ENCODE data around the gene MMP15. TPM values are rescaled to one million over a fixed set of nuclear protein-coding genes. Genes with fewer than 3 reads are reported as not detected.
A peak's percentile ranks its signal among the peaks of the same experiment; 100 is the strongest.
"Not testable (repeated sequence)": the region's sequence is repeated elsewhere in the genome, so short reads cannot be mapped to it uniquely, and the experiment has no call there.

Gene MMP15
- total and polyA plus RNA-seq, 2 of the 13 experiments (the other 11 are each of a cell fraction or from before 2014, with no cell fraction given): 35.2 to 44.9 TPM

GRCh38 chr16:58002416-58002800 lies 23.1 kb upstream of the MMP15 start:
- Histone ChIP-seq H3K4me3 (replicated peaks in 1 of 3; ENCODE audit: insufficient read depth in 1 of 3, low read depth in 2 of 3, low read length in 3 of 3) (peak overlapping the region in 1 of 3 experiments; percentile 93; a peak in 1 of 6 replicates), H3K4me1 (ENCODE audit: insufficient read depth, low read length) (peaks cover 34% of the 10 kb centered on the region), H3K36me3 (replicated peaks in 1 of 2; ENCODE audit: control insufficient read depth in 1 of 2, insufficient read depth in 2 of 2, low read length in 2 of 2) (peaks cover 5 to 28% of the 10 kb centered on the region in 2 experiments; a peak in 4 of 5 replicates), H3K9ac (ENCODE audit: insufficient read depth, low read depth, low read length) (no peak overlapping the region), H3K27me3 (ENCODE audit: control insufficient read depth in 1 of 2, insufficient read depth in 2 of 2, low read length in 2 of 2) (no peaks in the 10 kb centered on the region; a peak in 1 of 5 replicates), H3K27ac (ENCODE audit: extremely low read length, insufficient read depth, low read length) (no peak overlapping the region), H3K9me3 (ENCODE audit: low read length) (peaks cover 8% of the 10 kb centered on the region), H2AFZ (ENCODE audit: low read length) (no peak overlapping the region), H3K79me2 (ENCODE audit: insufficient read depth, low read length) (peaks cover 9% of the 10 kb centered on the region), H3K4me2 (ENCODE audit: low read depth, low read length) (peak overlapping the region; percentile 94), H4K20me1 (ENCODE audit: insufficient read depth, low read length) (no peaks in the 10 kb centered on the region)
- in situ Hi-C loops (cut with HindIII; ENCODE audit: extremely low pct_ligation_motif_present, low pct_unique_long_range_greater_than_20kb) (loop anchor here (5.0 kb wide), 2 partner anchors 105 to 245 kb away; no protein-coding TSS in a partner anchor), intact Hi-C loops (cut with micrococcal nuclease; ENCODE audit: unreplicated experiment) (loop anchor here (5.0 to 10.0 kb wide), 2 partner anchors 205 to 268 kb away; partner anchors contain the start of gene KATNB1)
- DNase-seq (ENCODE audit: low spot score) (no peak), FAIRE-seq (no peak), ATAC-seq (no peak)
- WGBS (ENCODE audit: low lambda C conversion rate): 94% methylated on average over 9 of the region's 9 CpGs
- no peak for TF ChIP-seq EHMT2 (IDR thresholded peaks at IDR 0.05; ENCODE audit: borderline replicate concordance, low read depth, low read length)
- no peak for TF ChIP-seq ZNF777 (CRISPR knock-in tag; IDR thresholded peaks at IDR 0.05)
- ChIA-PET CTCF (ENCODE audit: low intra/inter-chr PET ratio, low total read pairs) (no interaction called here), POLR2A (interaction anchor here (0.7 to 3.2 kb wide), 4 partner anchors 11 to 110 kb away, joined by 3 to 24 read pairs (median 5); no protein-coding TSS in a partner anchor)
- BruUV-seq (replicated peaks): no TSS peak

- Histone ChIP-seq H3K79me2 (ENCODE audit: insufficient read depth, low read length) (peaks cover 9% of the 10 kb centered on the region), H3K4me3 (replicated peaks in 1 of 3; ENCODE audit: insufficient read depth in 1 of 3, low read depth in 2 of 3, low read length in 3 of 3) (no peak overlapping the region), H3K27me3 (ENCODE audit: control insufficient read depth in 1 of 2, insufficient read depth in 2 of 2, low read length in 2 of 2) (no peaks in the 10 kb centered on the region; a peak in 1 of 5 replicates), H4K20me1 (ENCODE audit: insufficient read depth, low read length) (no peaks in the 10 kb centered on the region), H2AFZ (ENCODE audit: low read length) (no peak overlapping the region), H3K9me3 (ENCODE audit: low read length) (peaks cover 8% of the 10 kb centered on the region), H3K27ac (ENCODE audit: extremely low read length, insufficient read depth, low read length) (no peak overlapping the region), H3K4me1 (ENCODE audit: insufficient read depth, low read length) (peaks cover 34% of the 10 kb centered on the region), H3K36me3 (replicated peaks in 1 of 2; ENCODE audit: control insufficient read depth in 1 of 2, insufficient read depth in 2 of 2, low read length in 2 of 2) (peaks cover 3 to 26% of the 10 kb centered on the region in 2 experiments; a peak in 4 of 5 replicates), H3K9ac (ENCODE audit: insufficient read depth, low read depth, low read length) (no peak overlapping the region), H3K4me2 (ENCODE audit: low read depth, low read length) (no peak overlapping the region)
- ChIA-PET CTCF (ENCODE audit: low intra/inter-chr PET ratio, low total read pairs) (no interaction called here), POLR2A (interaction anchor here (1.5 kb wide), 1 partner anchor 110 kb away, joined by 3 read pairs; no protein-coding TSS in a partner anchor)
- DNase-seq (ENCODE audit: low spot score) (no peak), ATAC-seq (no peak), FAIRE-seq (no peak)
- TF ChIP-seq BRCA1 (CRISPR knock-in tag; IDR thresholded peaks at IDR 0.05): no peak
- no peak for TF ChIP-seq ZNF547 (CRISPR knock-in tag; IDR thresholded peaks at IDR 0.05)
- TF ChIP-seq GPN1 (CRISPR knock-in tag; IDR thresholded peaks at IDR 0.05; ENCODE audit: borderline replicate concordance): no peak
- TF ChIP-seq ZNF530 (CRISPR knock-in tag; IDR thresholded peaks at IDR 0.05; ENCODE audit: low read depth): no peak
- no peak for TF ChIP-seq ZNF777 (CRISPR knock-in tag; IDR thresholded peaks at IDR 0.05)
- WGBS (ENCODE audit: low lambda C conversion rate): 93% methylated on average over 5 of the region's 5 CpGs
- BruUV-seq (replicated peaks): TSS peak; percentile 43
- in situ Hi-C loops (cut with HindIII; ENCODE audit: extremely low pct_ligation_motif_present, low pct_unique_long_range_greater_than_20kb) (loop anchor here (5.0 kb wide), 2 partner anchors 106 to 246 kb away; no protein-coding TSS in a partner anchor), intact Hi-C loops (cut with micrococcal nuclease; ENCODE audit: unreplicated experiment) (loop anchor here (5.0 to 10.0 kb wide), 2 partner anchors 206 to 268 kb away; partner anchors contain the start of gene KATNB1)
These were observed 22.6 kb upstream of the MMP15 start for GRCh38 chr16:58002936-58003335.

- H3K79me2 ChIP-seq (ENCODE audit: insufficient read depth, low read length); FAIRE-seq; H2AFZ ChIP-seq (ENCODE audit: low read length); H3K4me2 ChIP-seq (ENCODE audit: low read depth, low read length); H3K27me3 ChIP-seq (ENCODE audit: control insufficient read depth in 1 of 2, insufficient read depth in 2 of 2, low read length in 2 of 2); H3K9me3 ChIP-seq (ENCODE audit: low read length); ATAC-seq; H3K4me3 ChIP-seq (replicated peaks in 1 of 3; ENCODE audit: insufficient read depth in 1 of 3, low read depth in 2 of 3, low read length in 3 of 3); POLR2A ChIA-PET; BruUV-seq (replicated peaks); H3K9ac ChIP-seq (ENCODE audit: insufficient read depth, low read depth, low read length); H3K27ac ChIP-seq (ENCODE audit: extremely low read length, insufficient read depth, low read length); DNase-seq (ENCODE audit: low spot score); H4K20me1 ChIP-seq (ENCODE audit: insufficient read depth, low read length): not testable (repeated sequence)
- in situ Hi-C loops (cut with HindIII; ENCODE audit: extremely low pct_ligation_motif_present, low pct_unique_long_range_greater_than_20kb): loop anchor here (5.0 kb wide), 2 partner anchors 107 to 247 kb away; no protein-coding TSS in a partner anchor
- CTCF ChIA-PET (ENCODE audit: low intra/inter-chr PET ratio, low total read pairs): interaction anchor here (1.5 to 2.8 kb wide), 3 partner anchors 105 to 282 kb away, joined by 5 to 14 read pairs (median 5); no protein-coding TSS in a partner anchor
- peaks cover 3 to 33% of the 10 kb centered on the region in 2 experiments; a peak in 4 of 5 replicates for H3K36me3 ChIP-seq (replicated peaks in 1 of 2; ENCODE audit: control insufficient read depth in 1 of 2, insufficient read depth in 2 of 2, low read length in 2 of 2)
- 93% methylated on average over 12 of the region's 12 CpGs for WGBS (ENCODE audit: low lambda C conversion rate)
- H3K4me1 ChIP-seq (ENCODE audit: insufficient read depth, low read length): peaks cover 21% of the 10 kb centered on the region
- intact Hi-C loops (cut with micrococcal nuclease; ENCODE audit: unreplicated experiment): loop anchor here (1.0 to 10.0 kb wide), 3 partner anchors 105 to 270 kb away; partner anchors contain the start of gene KATNB1
These were observed 20.8 kb upstream of the MMP15 start for GRCh38 chr16:58004736-58005135.

Data from HepG2 (cell line).